ENCODE results near the gene PLEKHA7. TPM values are rescaled to one million over a fixed set of nuclear protein-coding genes. Genes with fewer than 3 reads are reported as not detected.

The PLEKHA7 gene
- total RNA-seq, 2 donors from 2014 or later = 17.5 to 21.9 TPM

- H3K4me1 Mint-ChIP-seq = peaks cover 9% of the 10 kb centered on the region
- Histone ChIP-seq H3K36me3 (ENCODE audit: control insufficient read depth, insufficient read depth, low read length) (no peaks in the 10 kb centered on the region), H3K27ac (ENCODE audit: low read depth, low read length) (no peak overlapping the region), H3K9me3 (ENCODE audit: control insufficient read depth, low read length) (no peaks in the 10 kb centered on the region), H3K9ac (ENCODE audit: extremely low read depth, low read length, poor library complexity, severe bottlenecking) (no peak overlapping the region), H3K27me3 (ENCODE audit: control insufficient read depth, insufficient read depth, low read length, poor library complexity, severe bottlenecking) (no peaks in the 10 kb centered on the region), H3K4me1 (ENCODE audit: control insufficient read depth, insufficient read depth, low read length) (no peaks in the 10 kb centered on the region), H3K4me3 (ENCODE audit: low read length) (no peak overlapping the region)
- TF ChIP-seq, protein P1, sequence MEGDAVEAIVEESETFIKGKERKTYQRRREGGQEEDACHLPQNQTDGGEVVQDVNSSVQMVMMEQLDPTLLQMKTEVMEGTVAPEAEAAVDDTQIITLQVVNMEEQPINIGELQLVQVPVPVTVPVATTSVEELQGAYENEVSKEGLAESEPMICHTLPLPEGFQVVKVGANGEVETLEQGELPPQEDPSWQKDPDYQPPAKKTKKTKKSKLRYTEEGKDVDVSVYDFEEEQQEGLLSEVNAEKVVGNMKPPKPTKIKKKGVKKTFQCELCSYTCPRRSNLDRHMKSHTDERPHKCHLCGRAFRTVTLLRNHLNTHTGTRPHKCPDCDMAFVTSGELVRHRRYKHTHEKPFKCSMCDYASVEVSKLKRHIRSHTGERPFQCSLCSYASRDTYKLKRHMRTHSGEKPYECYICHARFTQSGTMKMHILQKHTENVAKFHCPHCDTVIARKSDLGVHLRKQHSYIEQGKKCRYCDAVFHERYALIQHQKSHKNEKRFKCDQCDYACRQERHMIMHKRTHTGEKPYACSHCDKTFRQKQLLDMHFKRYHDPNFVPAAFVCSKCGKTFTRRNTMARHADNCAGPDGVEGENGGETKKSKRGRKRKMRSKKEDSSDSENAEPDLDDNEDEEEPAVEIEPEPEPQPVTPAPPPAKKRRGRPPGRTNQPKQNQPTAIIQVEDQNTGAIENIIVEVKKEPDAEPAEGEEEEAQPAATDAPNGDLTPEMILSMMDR (conservative IDR thresholded peaks at IDR 0.05) = no peak
- H3K4me3 Mint-ChIP-seq = no peak overlapping the region
- no peaks in the 10 kb centered on the region for H3K9me3 Mint-ChIP-seq
- no peak for DNase-seq
- no peaks in the 10 kb centered on the region for H3K27me3 Mint-ChIP-seq (ENCODE audit: insufficient read depth)
- H3K36me3 Mint-ChIP-seq (ENCODE audit: low read depth) = no peaks in the 10 kb centered on the region
- 86 to 94% methylated on average over 2 to 3 of the region's 3 CpGs for WGBS, 2 experiments (ENCODE audit: insufficient coverage in 1 of 2, insufficient read length in 1 of 2)
- H3K27ac Mint-ChIP-seq = peak overlapping the region; percentile 2
Measured at GRCh38 chr11:16973338-16973964, 40.8 kb downstream of the PLEKHA7 start.

- no peak overlapping the region for H3K4me3 ChIP-seq (ENCODE audit: low read length)
- no peak for DNase-seq
- Mint-ChIP-seq H3K27me3 (ENCODE audit: insufficient read depth) (peaks cover 6% of the 10 kb centered on the region), H3K4me1 (peaks cover 19% of the 10 kb centered on the region), H3K36me3 (ENCODE audit: low read depth) (no peaks in the 10 kb centered on the region), H3K9me3 (no peaks in the 10 kb centered on the region), H3K27ac (no peak overlapping the region), H3K4me3 (no peak overlapping the region)
- no peaks in the 10 kb centered on the region for H3K36me3 ChIP-seq (ENCODE audit: control insufficient read depth, insufficient read depth, low read length)
- TF ChIP-seq, protein P1 (conservative IDR thresholded peaks at IDR 0.05) = no peak
- no peaks in the 10 kb centered on the region for H3K9me3 ChIP-seq (ENCODE audit: control insufficient read depth, low read length)
- H3K9ac ChIP-seq (ENCODE audit: extremely low read depth, low read length, poor library complexity, severe bottlenecking) = no peak overlapping the region
- WGBS, 2 experiments (ENCODE audit: insufficient coverage in 1 of 2, insufficient read length in 1 of 2) = 78 to 100% methylated on average over 2 to 5 of the region's 5 CpGs
- H3K4me1 ChIP-seq (ENCODE audit: control insufficient read depth, insufficient read depth, low read length) = peaks cover 7% of the 10 kb centered on the region
- no peaks in the 10 kb centered on the region for H3K27me3 ChIP-seq (ENCODE audit: control insufficient read depth, insufficient read depth, low read length, poor library complexity, severe bottlenecking)
- H3K27ac ChIP-seq (ENCODE audit: low read depth, low read length) = no peak overlapping the region
Measured at GRCh38 chr11:16969010-16969999, 44.9 kb downstream of the PLEKHA7 start.

DNA sequence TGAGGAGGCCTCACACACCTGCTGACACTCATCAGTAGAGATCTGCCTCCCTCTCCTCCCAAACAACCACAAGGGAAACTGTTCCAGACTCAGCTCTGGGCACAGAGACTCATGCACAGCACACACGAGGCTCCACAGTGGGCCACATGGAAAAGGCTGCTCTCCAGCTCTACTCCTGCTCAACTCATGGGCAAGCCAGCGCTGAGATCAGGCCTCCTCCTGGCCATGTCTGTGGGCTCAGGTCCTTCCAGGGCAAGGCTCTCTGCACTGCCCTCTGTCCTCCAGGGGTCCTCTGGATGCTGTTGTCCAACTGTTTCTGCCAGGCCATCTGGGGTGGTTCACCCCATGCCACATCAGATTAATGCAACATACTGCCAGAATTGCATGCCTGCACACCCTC, 46.0 kb downstream of the PLEKHA7 start:
- no peaks in the 10 kb centered on the region for H3K36me3 Mint-ChIP-seq (ENCODE audit: low read depth)
- no peak overlapping the region for H3K27ac ChIP-seq (ENCODE audit: low read depth, low read length)
- peaks cover 9% of the 10 kb centered on the region for H3K27me3 Mint-ChIP-seq (ENCODE audit: insufficient read depth)
- H3K4me1 Mint-ChIP-seq = peaks cover 19% of the 10 kb centered on the region
- H3K36me3 ChIP-seq (ENCODE audit: control insufficient read depth, insufficient read depth, low read length) = no peaks in the 10 kb centered on the region
- no peak overlapping the region for H3K4me3 ChIP-seq (ENCODE audit: low read length)
- no peak overlapping the region for H3K4me3 Mint-ChIP-seq
- no peaks in the 10 kb centered on the region for H3K9me3 Mint-ChIP-seq
- no peak for DNase-seq
- TF ChIP-seq, protein P1 (conservative IDR thresholded peaks at IDR 0.05) = no peak
- no peak overlapping the region for H3K9ac ChIP-seq (ENCODE audit: extremely low read depth, low read length, poor library complexity, severe bottlenecking)
- no peaks in the 10 kb centered on the region for H3K27me3 ChIP-seq (ENCODE audit: control insufficient read depth, insufficient read depth, low read length, poor library complexity, severe bottlenecking)
- H3K4me1 ChIP-seq (ENCODE audit: control insufficient read depth, insufficient read depth, low read length) = peaks cover 7% of the 10 kb centered on the region
- no peak overlapping the region for H3K27ac Mint-ChIP-seq
- 87 to 90% methylated on average over 2 of the region's 2 CpGs for WGBS, 2 experiments (ENCODE audit: insufficient coverage in 1 of 2, insufficient read length in 1 of 2)
- no peaks in the 10 kb centered on the region for H3K9me3 ChIP-seq (ENCODE audit: control insufficient read depth, low read length)
